ENCODE measurements around the gene MATN3. TPM values are rescaled to one million over a fixed set of nuclear protein-coding genes. Genes with fewer than 3 reads are reported as not detected.

MATN3 gene
- total and polyA plus RNA-seq, 4 donors: 0.05 to 0.10 (median 0.08) TPM; not detected in 1

GRCh38 chr2:19982268-19982667, 30.2 kb downstream of the MATN3 start:
- H3K9me3 ChIP-seq (ENCODE audit: control insufficient read depth in 4 of 4, low read length in 3 of 4): no peaks in the 10 kb centered on the region
- WGBS: 92% methylated on average over 1 of the region's 1 CpG
- DNase-seq (ENCODE audit: low spot score): no peak
- no peaks in the 10 kb centered on the region for H3K4me1 ChIP-seq (ENCODE audit: control insufficient read depth in 4 of 4, insufficient read depth in 4 of 4, low read length in 3 of 4)
- peaks cover 0 to 2% (median 0%) of the 10 kb centered on the region in 4 donors for H3K36me3 ChIP-seq (ENCODE audit: control insufficient read depth in 4 of 4, insufficient read depth in 3 of 4, low read depth in 1 of 4, low read length in 3 of 4)
- no peak for TF ChIP-seq TAF1 (conservative IDR thresholded peaks at IDR 0.05)
- TF ChIP-seq REST (IDR thresholded peaks at IDR 0.05): no peak
- no peak for TF ChIP-seq SP1 (IDR thresholded peaks at IDR 0.05)
- TF ChIP-seq CTCF (IDR thresholded peaks at IDR 0.05; ENCODE audit: low read depth, low read length, missing input control): no peak
- TF ChIP-seq YY1 (IDR thresholded peaks at IDR 0.05): no peak
- TF ChIP-seq MAX (IDR thresholded peaks at IDR 0.05): no peak
- H3K27me3 ChIP-seq (ENCODE audit: control insufficient read depth in 4 of 4, insufficient read depth in 4 of 4, low read length in 3 of 4): no peaks in the 10 kb centered on the region
- no peak overlapping the region for H3K4me3 ChIP-seq (ENCODE audit: low read depth in 1 of 3, low read length in 3 of 3)
- no peak overlapping the region for H3K27ac ChIP-seq (ENCODE audit: low read depth in 1 of 2, low read length in 2 of 2)
- H3K9ac ChIP-seq (ENCODE audit: low read depth in 1 of 2, low read length in 2 of 2): no peak overlapping the region

- Histone ChIP-seq H3K36me3 (ENCODE audit: control insufficient read depth in 4 of 4, insufficient read depth in 3 of 4, low read depth in 1 of 4, low read length in 3 of 4) (peaks cover 0 to 2% (median 0%) of the 10 kb centered on the region in 4 donors), H3K4me1 (ENCODE audit: control insufficient read depth in 4 of 4, insufficient read depth in 4 of 4, low read length in 3 of 4) (no peaks in the 10 kb centered on the region), H3K9ac (ENCODE audit: low read depth in 1 of 2, low read length in 2 of 2) (no peak overlapping the region), H3K4me3 (ENCODE audit: low read depth in 1 of 3, low read length in 3 of 3) (no peak overlapping the region), H3K27ac (ENCODE audit: low read depth in 1 of 2, low read length in 2 of 2) (no peak overlapping the region), H3K9me3 (ENCODE audit: control insufficient read depth in 4 of 4, low read length in 3 of 4) (no peaks in the 10 kb centered on the region), H3K27me3 (ENCODE audit: control insufficient read depth in 4 of 4, insufficient read depth in 4 of 4, low read length in 3 of 4) (no peaks in the 10 kb centered on the region)
- WGBS: 78% methylated on average over 1 of the region's 1 CpG
- TF ChIP-seq HNF4G (IDR thresholded peaks at IDR 0.05): no peak
- TF ChIP-seq MAX (IDR thresholded peaks at IDR 0.05): no peak
- TF ChIP-seq FOXA1 (IDR thresholded peaks at IDR 0.05): no peak
- no peak for TF ChIP-seq FOXA2 (IDR thresholded peaks at IDR 0.05)
- no peak for TF ChIP-seq ATF3 (IDR thresholded peaks at IDR 0.05)
- no peak for TF ChIP-seq TAF1 (conservative IDR thresholded peaks at IDR 0.05)
- TF ChIP-seq NR2F2 (IDR thresholded peaks at IDR 0.05): no peak
- no peak for TF ChIP-seq ZBTB33 (IDR thresholded peaks at IDR 0.05)
- TF ChIP-seq CTCF (IDR thresholded peaks at IDR 0.05; ENCODE audit: low read depth, low read length, missing input control): no peak
- TF ChIP-seq YY1 (IDR thresholded peaks at IDR 0.05): no peak
- TF ChIP-seq RAD21 (IDR thresholded peaks at IDR 0.05): no peak
- no peak for TF ChIP-seq JUND (IDR thresholded peaks at IDR 0.05)
- no peak for DNase-seq (ENCODE audit: low spot score)
Measured at GRCh38 chr2:19979932-19980331, 32.5 kb downstream of the MATN3 start.

Data from liver (tissue), 9 donors.